Brain microvascular endothelial cell (primary cell): ENCODE measurements around the gene LYVE1.

Experiments used
- DNase-seq: peaks from one replicate; pipeline ENCODE4 v3.0.0-alpha.2; 2020
- H3K27ac ChIP-seq: fragments of 250-450 bp; sonication (Bioruptor Pico); 2 replicates; pipeline ENCODE4 v1.5.1; 2020; ENCODE audit warnings: mild to moderate bottlenecking, moderate library complexity
- H3K27me3 ChIP-seq: fragments of 250-450 bp; sonication (Bioruptor Pico); replicated peaks from 2 replicates; pipeline ENCODE4 v1.5.1; 2020; ENCODE audit warnings: mild to moderate bottlenecking
- H3K36me3 ChIP-seq: fragments of 250-450 bp; sonication (Bioruptor Pico); replicated peaks from 2 replicates; pipeline ENCODE4 v1.5.1; 2020; ENCODE audit warnings: mild to moderate bottlenecking
- H3K4me3 ChIP-seq: 2 replicates; pipeline ENCODE4 v1.5.1; 2011; ENCODE audit warnings: low read depth, mild to moderate bottlenecking, control low read depth, low read length, moderate library complexity
- in situ Hi-C: cut with HindIII; loops from 2 replicates; pipeline ENCODE4 v1.10.0; 2017; ENCODE audit warnings: low sequenced_read_pairs, low pct_ligation_motif_present
- TF ChIP-seq, protein P1 (sequence below): IDR thresholded peaks from 2 replicates; pipeline ENCODE4 v1.5.1; 2011; ENCODE audit warnings: low read depth, mild to moderate bottlenecking, moderate library complexity, low read length, control low read depth, inconsistent platforms; ENCODE audit errors: missing control alignments

The LYVE1 gene

DNA sequence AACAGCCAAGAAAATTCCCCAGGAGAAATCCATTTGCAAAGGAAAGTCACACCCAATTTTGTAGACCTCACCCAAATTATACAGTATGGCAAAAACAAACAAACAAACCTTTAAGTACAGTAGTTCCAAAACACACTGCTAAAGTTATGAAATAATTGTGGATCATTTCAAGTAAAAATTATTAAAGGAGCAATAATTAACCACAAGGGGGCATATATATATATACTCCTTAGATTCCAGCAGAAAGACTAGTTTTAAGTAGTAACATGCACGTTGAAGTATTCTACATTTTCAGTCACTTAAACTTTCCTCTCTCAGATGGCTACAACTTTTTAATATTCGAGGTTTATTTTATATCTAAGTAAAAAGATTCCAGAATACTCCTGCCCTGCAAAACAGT is 54.3 kb downstream of the LYVE1 start:
- TF ChIP-seq, protein P1, sequence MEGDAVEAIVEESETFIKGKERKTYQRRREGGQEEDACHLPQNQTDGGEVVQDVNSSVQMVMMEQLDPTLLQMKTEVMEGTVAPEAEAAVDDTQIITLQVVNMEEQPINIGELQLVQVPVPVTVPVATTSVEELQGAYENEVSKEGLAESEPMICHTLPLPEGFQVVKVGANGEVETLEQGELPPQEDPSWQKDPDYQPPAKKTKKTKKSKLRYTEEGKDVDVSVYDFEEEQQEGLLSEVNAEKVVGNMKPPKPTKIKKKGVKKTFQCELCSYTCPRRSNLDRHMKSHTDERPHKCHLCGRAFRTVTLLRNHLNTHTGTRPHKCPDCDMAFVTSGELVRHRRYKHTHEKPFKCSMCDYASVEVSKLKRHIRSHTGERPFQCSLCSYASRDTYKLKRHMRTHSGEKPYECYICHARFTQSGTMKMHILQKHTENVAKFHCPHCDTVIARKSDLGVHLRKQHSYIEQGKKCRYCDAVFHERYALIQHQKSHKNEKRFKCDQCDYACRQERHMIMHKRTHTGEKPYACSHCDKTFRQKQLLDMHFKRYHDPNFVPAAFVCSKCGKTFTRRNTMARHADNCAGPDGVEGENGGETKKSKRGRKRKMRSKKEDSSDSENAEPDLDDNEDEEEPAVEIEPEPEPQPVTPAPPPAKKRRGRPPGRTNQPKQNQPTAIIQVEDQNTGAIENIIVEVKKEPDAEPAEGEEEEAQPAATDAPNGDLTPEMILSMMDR, result peak; percentile 12
- H3K36me3 ChIP-seq, result peaks cover 6% of the 10 kb centered on the region
- no peaks in the 10 kb centered on the region for H3K27me3 ChIP-seq
- in situ Hi-C loops, result no loop called here
- H3K4me3 ChIP-seq, result no peak overlapping the region
- DNase-seq, result no peak
- peak overlapping the region; percentile 31 for H3K27ac ChIP-seq

DNA sequence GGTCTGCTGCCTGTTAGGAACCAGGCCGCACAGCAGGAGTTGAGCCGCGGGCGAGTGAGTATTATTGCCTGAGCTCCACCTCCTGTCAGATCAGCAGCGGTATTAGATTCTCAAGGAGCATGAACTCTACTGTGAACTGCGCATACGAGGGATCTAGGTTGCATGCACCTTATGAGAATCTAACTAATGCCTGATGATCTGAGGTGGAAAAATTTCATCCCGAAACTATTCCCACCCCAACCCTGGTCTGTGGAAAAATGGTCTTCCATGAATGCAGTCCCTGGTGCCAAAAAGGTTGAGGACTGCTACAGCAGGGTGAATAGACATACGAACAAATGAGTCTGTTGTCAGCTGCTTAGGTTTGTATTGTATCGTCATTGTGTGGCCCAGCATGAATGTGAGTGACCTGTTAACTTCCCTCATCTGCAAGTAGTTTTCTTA is 57.3 kb downstream of the LYVE1 start:
- Histone ChIP-seq H3K27ac (no peak overlapping the region), H3K36me3 (peaks cover under 1% of the 10 kb centered on the region), H3K27me3 (no peaks in the 10 kb centered on the region), H3K4me3 (no peak overlapping the region)
- DNase-seq, result no peak
- in situ Hi-C loops, result no loop called here
- TF ChIP-seq, protein P1, result no peak
